Calu3 (cell line): ENCODE measurements around the gene GTSE1. TPM values are rescaled to one million over a fixed set of nuclear protein-coding genes. Genes with fewer than 3 reads are reported as not detected.

Experiments
- BruUV-seq: library from RNA; stranded (reverse); fragments of 400-500 nt; replicated peaks from 2 replicates; lab custom pipeline; 2021; lab: Mats Ljungman, UMichigan
- CTCF ChIA-PET: fragments of 300-600 bp; sonication (Branson Sonifier 250); formaldehyde crosslinking; loops from one replicate; lab custom pipeline; 2022; ENCODE audit warnings: antibody characterized with exemption; lab: Charles Lee
- DNase-seq: peaks from one replicate; pipeline ENCODE4 v3.0.0; 2022
- H3K27ac Mint-ChIP-seq: one replicate; pipeline ENCODE4 v1.8.0; 2022; ENCODE audit warnings: mixed read lengths; ENCODE audit not compliant: unreplicated experiment
- H3K27me3 Mint-ChIP-seq: one replicate; pipeline ENCODE4 v1.8.0; 2022; ENCODE audit warnings: mixed read lengths; ENCODE audit not compliant: unreplicated experiment
- H3K36me3 Mint-ChIP-seq: one replicate; pipeline ENCODE4 v1.8.0; 2022; ENCODE audit warnings: mild to moderate bottlenecking, moderate library complexity, mixed read lengths; ENCODE audit not compliant: insufficient read depth, unreplicated experiment
- H3K4me1 Mint-ChIP-seq: one replicate; pipeline ENCODE4 v1.8.0; 2022; ENCODE audit warnings: mild to moderate bottlenecking, low read depth, mixed read lengths; ENCODE audit not compliant: unreplicated experiment
- H3K4me3 Mint-ChIP-seq: one replicate; pipeline ENCODE4 v1.8.0; 2022; ENCODE audit warnings: mild to moderate bottlenecking, low read depth, moderate library complexity, mixed read lengths; ENCODE audit not compliant: unreplicated experiment
- H3K9me3 Mint-ChIP-seq: one replicate; pipeline ENCODE4 v1.8.0; 2022; ENCODE audit warnings: low read depth, mixed read lengths; ENCODE audit not compliant: unreplicated experiment
- intact Hi-C: fragments of 100-400 bp; cut with micrococcal nuclease; formaldehyde crosslinking; loops from one replicate; pipeline ENCODE4 v1.10.0; 2022; ENCODE audit not compliant: unreplicated experiment
- total RNA-seq: library from RNA; stranded (reverse); gene quantifications from 2 replicates; pipeline ENCODE4 v1.2.3, GENCODE V29; 2022
- TF ChIP-seq, protein P1 (sequence below): fragments of 200-600 bp; IDR thresholded peaks from one replicate; pipeline ENCODE4 v1.8.0; 2022; ENCODE audit warnings: antibody characterized with exemption; ENCODE audit not compliant: unreplicated experiment

The GTSE1 gene
- total RNA-seq, 1 experiment from 2014 or later, result 53.5 TPM

DNA sequence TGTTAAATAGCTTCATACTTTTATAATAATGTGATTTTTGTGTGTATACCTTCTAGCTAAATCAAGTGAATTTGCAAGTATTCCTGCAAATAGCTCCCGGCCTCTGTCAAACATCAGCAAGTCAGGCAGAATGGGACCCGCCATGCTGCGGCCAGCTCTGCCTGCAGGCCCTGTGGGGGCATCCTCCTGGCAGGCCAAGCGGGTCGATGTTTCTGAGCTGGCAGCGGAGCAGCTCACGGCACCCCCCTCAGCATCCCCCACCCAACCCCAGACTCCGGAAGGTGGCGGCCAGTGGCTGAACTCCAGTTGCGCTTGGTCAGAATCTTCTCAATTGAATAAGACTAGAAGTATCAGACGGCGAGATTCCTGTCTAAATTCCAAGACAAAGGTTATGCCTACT, 19.3 kb downstream of the GTSE1 start:
- Mint-ChIP-seq H3K27me3 (no peaks in the 10 kb centered on the region), H3K9me3 (no peaks in the 10 kb centered on the region), H3K4me1 (no peaks in the 10 kb centered on the region), H3K4me3 (no peak overlapping the region), H3K36me3 (peaks cover 46% of the 10 kb centered on the region), H3K27ac (no peak overlapping the region)
- TF ChIP-seq, protein P1, sequence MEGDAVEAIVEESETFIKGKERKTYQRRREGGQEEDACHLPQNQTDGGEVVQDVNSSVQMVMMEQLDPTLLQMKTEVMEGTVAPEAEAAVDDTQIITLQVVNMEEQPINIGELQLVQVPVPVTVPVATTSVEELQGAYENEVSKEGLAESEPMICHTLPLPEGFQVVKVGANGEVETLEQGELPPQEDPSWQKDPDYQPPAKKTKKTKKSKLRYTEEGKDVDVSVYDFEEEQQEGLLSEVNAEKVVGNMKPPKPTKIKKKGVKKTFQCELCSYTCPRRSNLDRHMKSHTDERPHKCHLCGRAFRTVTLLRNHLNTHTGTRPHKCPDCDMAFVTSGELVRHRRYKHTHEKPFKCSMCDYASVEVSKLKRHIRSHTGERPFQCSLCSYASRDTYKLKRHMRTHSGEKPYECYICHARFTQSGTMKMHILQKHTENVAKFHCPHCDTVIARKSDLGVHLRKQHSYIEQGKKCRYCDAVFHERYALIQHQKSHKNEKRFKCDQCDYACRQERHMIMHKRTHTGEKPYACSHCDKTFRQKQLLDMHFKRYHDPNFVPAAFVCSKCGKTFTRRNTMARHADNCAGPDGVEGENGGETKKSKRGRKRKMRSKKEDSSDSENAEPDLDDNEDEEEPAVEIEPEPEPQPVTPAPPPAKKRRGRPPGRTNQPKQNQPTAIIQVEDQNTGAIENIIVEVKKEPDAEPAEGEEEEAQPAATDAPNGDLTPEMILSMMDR, result no peak
- intact Hi-C loops, result loop anchor here (10.0 kb wide), 1 partner anchor 321 kb away; no protein-coding TSS in a partner anchor
- CTCF ChIA-PET, result interaction anchor here (0.6 kb wide), 1 partner anchor 152 kb away, joined by 4 read pairs; no protein-coding TSS in a partner anchor
- no peak for DNase-seq
- no TSS peak for BruUV-seq

DNA sequence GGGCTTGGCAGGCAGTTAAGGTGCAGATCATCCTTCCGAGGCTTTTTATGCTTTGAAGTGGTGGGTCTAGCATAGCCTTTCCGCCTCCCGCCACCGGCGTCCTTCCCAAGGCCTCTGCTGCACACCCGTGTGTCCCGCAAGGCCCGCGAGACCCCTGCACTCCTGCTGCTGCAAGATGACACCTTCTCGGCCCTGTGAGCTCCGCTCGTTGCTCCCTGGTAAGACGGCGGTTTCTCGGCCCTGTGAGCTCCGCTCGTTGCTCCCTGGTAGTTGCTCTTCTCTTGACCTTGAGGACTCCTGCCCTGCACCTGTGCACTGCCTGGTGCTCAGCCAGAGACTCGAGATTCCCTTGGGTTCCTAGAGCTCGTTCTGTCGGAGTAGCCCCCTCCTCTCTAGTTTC, 21.0 kb downstream of the GTSE1 start:
- Mint-ChIP-seq H3K27ac (no peak overlapping the region), H3K27me3 (no peaks in the 10 kb centered on the region), H3K9me3 (no peaks in the 10 kb centered on the region), H3K4me3 (no peak overlapping the region), H3K4me1 (no peaks in the 10 kb centered on the region), H3K36me3 (peaks cover 46% of the 10 kb centered on the region)
- intact Hi-C loops, result loop anchor here (10.0 kb wide), 1 partner anchor 323 kb away; no protein-coding TSS in a partner anchor
- no TSS peak for BruUV-seq
- CTCF ChIA-PET, result no interaction called here
- TF ChIP-seq, protein P1, result no peak
- DNase-seq, result no peak

DNA sequence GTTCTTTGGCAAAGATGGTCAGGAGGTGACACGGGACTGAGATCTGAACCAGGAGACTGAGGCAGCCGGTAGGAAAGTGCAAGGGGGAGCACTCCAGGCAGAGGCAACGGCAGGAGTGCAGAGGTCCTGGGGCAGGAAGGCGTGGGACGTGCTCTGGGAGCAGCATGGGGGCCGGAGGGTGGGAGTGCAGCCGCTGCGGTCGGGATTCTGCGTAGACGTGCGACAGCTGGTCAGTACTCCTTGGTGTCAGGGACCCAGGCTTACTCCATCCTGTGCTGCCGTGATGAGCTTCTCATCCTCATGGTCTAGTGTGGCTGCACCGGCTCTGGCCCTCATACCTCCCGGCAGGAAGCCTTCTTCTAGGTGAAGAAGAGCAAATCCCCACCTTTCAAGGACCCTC, 21.9 kb downstream of the GTSE1 start:
- intact Hi-C loops, result loop anchor here (10.0 kb wide), 1 partner anchor 324 kb away; no protein-coding TSS in a partner anchor
- no peak overlapping the region for H3K4me3 Mint-ChIP-seq
- no peaks in the 10 kb centered on the region for H3K9me3 Mint-ChIP-seq
- no peak for DNase-seq
- CTCF ChIA-PET, result no interaction called here
- peaks cover 48% of the 10 kb centered on the region for H3K36me3 Mint-ChIP-seq
- no TSS peak for BruUV-seq
- TF ChIP-seq, protein P1, result no peak
- no peaks in the 10 kb centered on the region for H3K4me1 Mint-ChIP-seq
- H3K27ac Mint-ChIP-seq, result no peak overlapping the region
- H3K27me3 Mint-ChIP-seq, result no peaks in the 10 kb centered on the region

DNA sequence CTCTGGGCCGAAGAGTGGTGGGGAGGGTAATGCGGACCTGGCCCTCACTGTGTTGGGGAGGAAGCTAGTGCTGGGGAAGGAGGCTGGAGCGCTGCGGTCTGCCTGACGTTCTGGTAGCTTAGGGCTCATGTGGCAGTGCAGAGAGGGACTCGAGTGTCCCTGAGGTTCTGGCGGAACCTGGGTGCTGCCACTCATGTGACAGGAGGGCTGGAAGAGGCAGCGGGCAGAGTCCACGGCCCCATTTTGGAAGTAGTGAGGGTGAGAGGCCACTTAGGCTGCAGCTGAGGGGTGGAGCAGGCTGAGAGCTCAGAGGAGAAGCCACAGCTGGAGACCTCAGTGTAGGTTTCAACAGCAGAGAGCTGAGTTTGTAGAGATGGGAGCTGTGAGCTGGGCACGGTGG, 22.6 kb downstream of the GTSE1 start:
- CTCF ChIA-PET, result no interaction called here
- no peaks in the 10 kb centered on the region for H3K4me1 Mint-ChIP-seq
- H3K9me3 Mint-ChIP-seq, result no peaks in the 10 kb centered on the region
- no peaks in the 10 kb centered on the region for H3K27me3 Mint-ChIP-seq
- TF ChIP-seq, protein P1, result no peak
- no TSS peak for BruUV-seq
- intact Hi-C loops, result loop anchor here (10.0 kb wide), 1 partner anchor 325 kb away; no protein-coding TSS in a partner anchor
- no peak overlapping the region for H3K27ac Mint-ChIP-seq
- no peak overlapping the region for H3K4me3 Mint-ChIP-seq
- DNase-seq, result no peak
- peaks cover 52% of the 10 kb centered on the region for H3K36me3 Mint-ChIP-seq
